GM12878 (cell line): ENCODE data around the gene USH1C.

ENCODE experiments used
- BHLHE40 ChIP-seq, 2 experiments: fragments of 450-650 bp in 1 of 2; IDR thresholded peaks; 2 replicates each; pipeline ENCODE4 v1.6.1; 2011 to 2017; ENCODE audit warnings: low read depth in 2 of 2, borderline replicate concordance in 1 of 2, improper control_type of control experiment in 1 of 2, low read length in 1 of 2, mild to moderate bottlenecking in 1 of 2
- ZBTB4 ChIP-seq: fragments of 450-650 bp; formaldehyde crosslinking; IDR thresholded peaks from 2 replicates; pipeline ENCODE4 v1.4.0; 2022; ENCODE audit warnings: mild to moderate bottlenecking, moderate library complexity

DNA sequence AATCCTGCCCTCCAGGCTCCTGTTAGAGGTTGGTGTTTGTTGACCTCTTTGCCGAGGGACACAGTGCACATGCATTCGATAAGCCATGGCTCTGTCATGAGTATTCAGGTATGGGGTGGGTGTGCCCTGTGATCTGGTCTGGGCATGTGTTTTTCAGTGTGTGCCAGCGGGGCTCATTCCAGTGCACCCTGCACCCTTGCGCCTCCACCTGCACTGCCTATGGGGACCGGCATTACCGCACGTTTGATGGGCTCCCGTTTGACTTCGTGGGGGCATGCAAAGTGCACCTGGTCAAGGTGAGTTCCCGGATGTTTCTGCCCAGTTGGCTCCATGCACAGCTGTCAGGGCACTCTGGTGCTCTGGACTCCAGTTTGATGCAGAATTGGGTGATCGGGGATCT, 47.1 kb upstream of the USH1C start:
- TF ChIP-seq BHLHE40 (IDR thresholded peaks at IDR 0.05; ENCODE audit: borderline replicate concordance in 1 of 2, low read depth in 2 of 2, low read length in 1 of 2) (no peak), ZBTB4 (CRISPR knock-in tag) (no peak)
